ENCODE measurements around the gene C12orf75.
"Not testable (repeated sequence)": the region's sequence is repeated elsewhere in the genome, so short reads cannot be mapped to it uniquely, and the experiment has no call there.

C12orf75 gene

DNA sequence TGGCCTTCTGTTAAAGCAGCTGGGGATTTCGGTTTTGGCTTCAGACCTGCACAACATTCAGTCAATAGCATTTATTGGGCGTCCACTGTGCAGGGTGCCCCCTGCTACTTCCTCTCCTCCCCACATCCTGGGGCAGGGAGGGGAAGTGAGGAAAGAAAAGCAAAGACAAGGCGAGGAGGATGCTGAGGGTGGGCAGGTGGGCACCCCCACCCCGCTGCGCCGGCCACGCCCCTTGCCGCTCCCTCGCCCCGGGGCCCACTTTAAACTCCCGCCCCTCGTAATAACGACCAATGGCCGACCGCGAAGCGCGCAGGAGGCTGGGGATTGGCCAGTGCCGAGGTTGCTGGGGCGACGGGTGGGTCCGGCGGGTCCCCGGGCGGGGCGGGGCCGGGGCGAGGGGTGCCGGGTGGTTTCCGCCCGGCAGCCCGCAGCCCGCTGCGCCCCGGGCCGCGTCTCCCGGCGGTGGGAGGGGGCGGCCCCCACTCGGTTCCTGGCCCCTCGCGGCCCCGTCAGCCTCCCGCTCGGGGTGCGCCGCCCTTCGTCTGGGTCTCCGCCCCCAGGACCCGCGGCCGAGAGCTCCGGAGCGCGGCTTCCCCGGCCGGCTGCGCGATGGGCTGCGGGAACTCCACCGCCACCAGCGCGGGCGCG is at the start of gene C12orf75:
Gene C12orf75 (plus strand): TSS at position 409 of the 648 bp plus-strand sequence. CDS start 201 bp downstream, at position 610.
- peak; percentile 66 for DNase-seq (ENCODE audit: low read depth)

DNA sequence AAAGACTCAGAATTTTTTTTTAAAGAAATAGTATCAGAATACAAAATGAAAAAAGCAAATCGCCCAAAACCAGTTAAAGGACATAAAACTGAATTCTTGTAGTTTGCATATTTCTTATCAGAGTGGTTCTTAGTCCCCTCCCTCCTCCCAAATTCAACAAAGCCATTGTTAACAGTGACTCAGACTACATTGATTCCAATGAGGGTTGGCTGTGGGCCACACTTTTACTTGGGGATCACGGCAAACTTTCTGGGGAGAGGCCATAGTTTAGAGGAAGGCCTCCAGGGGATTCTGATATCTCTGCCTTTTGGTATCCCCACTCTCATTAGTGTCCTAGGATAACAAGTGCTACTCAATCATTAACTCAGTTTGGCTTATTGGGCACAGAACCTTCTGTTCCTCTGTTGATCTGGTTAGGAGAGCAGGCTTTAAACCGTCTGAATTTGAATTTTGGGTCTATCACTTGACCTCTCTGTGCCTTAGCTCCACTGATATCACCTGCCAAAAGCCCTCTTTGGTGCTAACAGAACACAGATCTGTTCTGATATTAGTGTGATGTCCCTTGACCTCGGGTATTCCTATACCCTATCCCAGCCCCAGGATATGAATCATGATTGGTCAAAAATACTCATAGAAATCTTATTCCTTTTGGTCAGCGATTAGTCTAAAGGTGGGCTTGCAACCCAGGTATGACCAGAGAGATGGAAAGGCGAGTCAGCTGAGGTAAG is 49.4 kb upstream of the C12orf75 start:
- DNase-seq (ENCODE audit: low read depth), result no peak

DNA sequence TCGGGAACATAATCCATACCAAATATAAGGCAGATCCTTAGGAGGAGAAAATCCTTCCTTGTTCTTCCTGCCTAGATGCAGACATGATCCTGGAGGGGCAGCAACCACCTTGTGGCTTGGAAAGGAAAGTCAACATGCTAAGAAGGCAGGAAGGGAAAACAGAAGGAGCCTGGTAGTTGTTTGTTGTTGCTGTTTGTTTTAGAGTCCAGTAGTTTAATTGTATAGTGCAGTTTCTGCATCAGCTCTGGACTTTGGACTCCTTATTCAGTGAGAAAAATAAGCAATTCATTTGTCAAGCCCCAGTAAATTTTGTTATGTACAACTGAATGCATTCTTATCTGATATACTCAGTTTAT is 48.8 kb upstream of the C12orf75 start:
- no peak for DNase-seq (ENCODE audit: low read depth)

DNA sequence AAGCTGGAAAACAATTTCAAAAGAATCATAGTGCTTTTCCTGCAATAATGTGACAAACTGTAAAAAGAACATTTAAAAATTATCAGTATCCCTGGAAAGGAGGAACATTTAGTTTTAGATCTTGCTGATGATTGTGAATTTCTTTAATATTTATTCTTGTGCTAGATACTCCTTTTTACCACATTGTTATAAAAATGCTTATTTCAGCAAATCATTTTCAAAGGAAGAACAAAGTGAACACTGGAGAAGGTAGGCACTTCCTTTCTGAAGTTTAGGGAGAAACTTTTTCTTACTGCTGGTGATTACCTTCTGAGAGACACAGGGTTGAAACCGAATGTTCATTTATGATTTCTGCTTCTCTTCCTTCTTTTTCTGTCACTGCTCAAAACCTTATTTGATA is 45.1 kb upstream of the C12orf75 start:
- no peak for DNase-seq (ENCODE audit: low read depth)

DNA sequence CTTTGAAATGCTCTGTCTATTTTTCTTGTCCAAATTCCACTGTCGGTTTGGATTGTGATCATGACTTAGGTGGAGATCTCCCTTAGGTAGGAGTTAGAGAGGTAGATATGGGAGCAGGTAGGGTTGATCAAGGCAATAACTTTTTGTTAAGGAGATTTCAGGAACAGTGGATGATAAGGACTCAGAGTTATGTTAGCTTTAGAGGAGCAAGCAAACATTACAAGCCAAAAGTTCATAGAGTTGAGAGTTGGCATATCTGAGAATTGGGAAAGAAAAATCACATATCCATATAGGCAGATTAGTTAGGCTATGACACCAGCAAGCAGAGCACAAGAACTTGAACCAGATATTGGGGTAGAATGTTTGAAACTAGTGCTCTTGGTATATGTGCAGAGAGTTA is 43.1 kb upstream of the C12orf75 start:
- no peak for DNase-seq (ENCODE audit: low read depth)

DNA sequence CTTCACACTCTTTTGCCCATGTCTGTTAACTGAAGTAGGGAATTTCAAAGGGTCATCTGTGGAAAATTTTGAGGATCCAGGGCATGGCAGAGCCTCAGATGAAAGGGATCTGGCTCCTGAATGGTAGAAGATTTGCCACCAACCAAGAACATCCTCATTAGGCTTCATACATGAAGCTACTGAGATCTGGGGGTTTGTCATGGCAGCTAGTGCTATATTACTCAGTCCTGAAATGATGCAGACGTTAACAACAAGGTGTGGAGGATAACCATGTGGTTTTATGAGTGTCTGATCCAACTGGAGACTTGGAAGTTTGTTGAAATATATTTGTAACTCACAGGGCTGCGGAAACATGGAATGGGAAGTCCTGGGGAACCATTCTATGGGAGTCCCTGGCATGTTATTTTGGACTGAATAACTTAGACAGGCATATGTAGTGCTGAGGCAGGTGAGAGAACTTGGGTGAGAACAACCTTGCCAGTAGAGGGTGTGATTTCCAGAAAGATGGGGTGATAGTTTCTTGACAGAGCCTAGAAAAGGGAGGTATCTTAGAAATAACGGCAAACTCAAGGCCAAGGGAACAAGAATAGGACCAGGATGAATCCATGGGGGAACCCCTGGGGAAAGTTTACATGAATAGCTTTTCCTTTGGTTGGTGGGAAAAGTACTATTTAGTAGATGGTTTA is 42.0 kb upstream of the C12orf75 start:
- DNase-seq (ENCODE audit: low read depth), result no peak

DNA sequence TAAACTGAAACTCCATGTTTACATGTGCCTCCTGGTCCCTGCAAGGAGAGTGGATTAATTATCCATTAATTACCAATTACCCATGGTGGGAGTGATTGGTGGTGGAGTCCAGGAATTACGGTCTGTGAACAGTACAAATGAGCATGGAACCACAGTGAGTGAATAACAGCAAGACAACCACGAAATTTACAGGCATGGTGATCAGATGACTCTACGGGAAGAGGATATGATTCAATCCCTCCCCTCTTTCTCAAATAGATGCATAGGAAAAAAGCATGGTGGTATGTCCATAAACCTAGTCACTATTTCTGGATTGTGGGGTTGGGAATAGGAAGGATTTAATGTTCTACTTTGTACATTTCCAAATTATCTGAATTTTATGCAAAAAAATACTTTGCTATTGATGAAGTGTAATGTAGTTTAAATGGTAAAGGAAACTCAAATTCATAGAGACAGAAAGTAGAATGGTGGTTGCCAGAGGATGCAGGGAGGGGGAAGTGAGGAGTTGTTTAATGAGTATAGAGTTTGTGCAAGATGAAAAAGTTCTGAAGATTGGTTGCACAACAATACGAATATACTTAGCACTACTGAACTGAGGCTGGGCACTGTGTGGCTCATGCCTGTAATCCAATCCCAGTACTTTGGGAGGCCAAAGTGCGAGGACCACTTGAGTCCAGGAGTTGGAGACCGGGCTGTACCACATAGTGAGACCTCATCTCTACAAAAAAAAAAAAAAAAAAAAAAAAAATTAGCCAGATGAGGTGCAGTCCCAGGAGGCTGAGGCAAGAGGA is 41.2 kb upstream of the C12orf75 start:
- DNase-seq (ENCODE audit: low read depth), result no peak

DNA sequence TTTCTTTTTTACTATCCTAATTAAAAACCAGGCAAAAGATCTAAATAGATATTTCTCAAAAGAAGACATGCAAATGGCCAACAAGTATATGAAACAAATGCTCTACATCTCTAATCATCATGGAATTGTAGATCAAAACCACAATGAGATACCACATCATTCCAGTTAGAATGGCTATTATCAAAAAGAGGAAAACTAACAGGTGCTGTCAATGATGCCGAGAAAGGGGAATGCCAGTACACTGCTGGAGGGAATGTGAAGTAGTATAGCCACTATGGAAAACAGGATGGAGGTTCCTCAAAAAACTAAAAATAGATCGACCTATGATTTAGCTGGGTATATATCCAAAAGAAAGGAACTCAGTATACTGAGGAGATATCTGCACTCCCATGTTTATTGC is 39.0 kb upstream of the C12orf75 start:
- no peak for DNase-seq (ENCODE audit: low read depth)

DNA sequence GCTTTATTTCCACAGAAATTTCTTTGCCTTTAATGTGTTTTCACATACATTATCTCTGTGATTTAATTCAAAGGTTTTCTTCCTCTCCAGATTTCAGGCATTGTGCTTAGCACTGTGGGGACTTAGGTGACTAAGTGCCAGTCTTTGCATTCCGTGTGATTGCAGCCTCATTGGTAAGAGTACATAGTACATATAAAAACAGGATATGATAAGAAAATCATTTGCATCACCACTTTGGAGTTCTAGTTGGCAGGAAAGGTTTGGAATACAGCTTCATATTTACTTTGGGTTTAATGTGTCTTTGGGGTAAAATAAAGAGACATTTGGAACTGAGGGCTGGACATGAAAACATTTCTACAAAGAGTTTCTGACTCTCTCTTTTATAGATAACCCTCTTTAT is 37.8 kb upstream of the C12orf75 start:
- no peak for DNase-seq (ENCODE audit: low read depth)

DNA sequence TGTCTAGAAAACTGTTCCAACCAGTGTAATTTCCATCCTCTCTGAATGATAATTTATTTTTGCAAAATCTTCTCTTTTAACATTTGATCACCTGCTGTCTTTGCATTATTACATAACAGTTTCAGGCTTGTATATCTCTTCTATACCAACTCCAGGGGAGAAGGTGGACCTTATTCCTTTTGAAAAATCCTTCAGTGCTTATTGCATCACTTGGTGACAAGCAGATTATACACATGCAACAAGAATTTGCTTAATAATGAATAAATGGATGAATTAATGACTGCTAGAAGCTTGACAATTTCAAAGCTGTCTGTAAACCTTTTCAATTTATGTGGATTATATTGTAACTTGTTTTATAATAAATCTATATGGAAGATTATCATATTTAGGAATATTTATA is 37.3 kb upstream of the C12orf75 start:
- DNase-seq (ENCODE audit: low read depth), result no peak

DNA sequence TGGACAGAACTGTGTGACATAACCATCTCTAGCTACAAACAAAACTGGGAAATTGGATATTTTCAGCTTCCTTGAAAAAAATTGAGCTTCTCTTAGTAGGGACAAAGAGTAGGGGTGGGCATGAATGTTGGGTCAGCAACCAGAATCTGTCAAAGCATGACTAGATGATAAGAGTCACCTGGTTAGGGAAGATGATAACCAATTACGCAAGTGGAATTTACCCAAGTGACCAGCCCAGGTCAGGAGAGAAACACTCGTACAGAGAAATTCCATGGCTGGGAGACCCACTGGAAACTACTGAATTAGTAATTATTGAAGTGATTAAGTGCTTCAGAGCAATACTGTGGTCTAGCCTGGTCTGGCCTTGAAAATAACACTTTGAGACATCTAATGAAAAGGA is 36.3 kb upstream of the C12orf75 start:
- DNase-seq (ENCODE audit: low read depth), result no peak

DNA sequence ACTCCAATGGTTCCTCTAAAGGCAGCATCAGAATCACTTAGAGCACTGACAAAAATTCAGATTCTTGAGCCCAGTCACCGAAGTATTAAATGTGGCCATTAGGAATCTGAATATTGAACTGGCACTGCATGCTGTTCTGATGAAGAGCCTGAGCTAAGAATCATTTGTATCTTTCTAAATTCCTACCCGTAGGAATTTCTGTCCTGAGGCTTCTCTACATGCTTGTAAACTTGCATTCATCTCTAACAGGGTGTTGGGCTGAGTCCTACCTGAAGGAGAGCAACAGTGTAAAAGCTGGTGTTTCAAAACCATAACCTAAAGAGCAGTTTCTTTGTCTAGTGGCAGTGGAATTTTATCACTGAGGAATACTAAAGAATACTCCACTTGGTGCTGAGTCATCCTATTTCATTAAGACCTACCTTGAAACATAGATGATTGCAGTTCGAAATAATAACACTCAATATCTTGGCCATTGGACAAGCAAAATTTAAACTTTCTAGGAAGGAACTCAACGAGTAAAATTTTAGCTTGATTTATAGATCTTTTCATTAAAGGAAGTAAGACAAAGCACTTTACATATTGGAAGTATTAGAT is 35.5 kb upstream of the C12orf75 start:
- no peak for DNase-seq (ENCODE audit: low read depth)

DNA sequence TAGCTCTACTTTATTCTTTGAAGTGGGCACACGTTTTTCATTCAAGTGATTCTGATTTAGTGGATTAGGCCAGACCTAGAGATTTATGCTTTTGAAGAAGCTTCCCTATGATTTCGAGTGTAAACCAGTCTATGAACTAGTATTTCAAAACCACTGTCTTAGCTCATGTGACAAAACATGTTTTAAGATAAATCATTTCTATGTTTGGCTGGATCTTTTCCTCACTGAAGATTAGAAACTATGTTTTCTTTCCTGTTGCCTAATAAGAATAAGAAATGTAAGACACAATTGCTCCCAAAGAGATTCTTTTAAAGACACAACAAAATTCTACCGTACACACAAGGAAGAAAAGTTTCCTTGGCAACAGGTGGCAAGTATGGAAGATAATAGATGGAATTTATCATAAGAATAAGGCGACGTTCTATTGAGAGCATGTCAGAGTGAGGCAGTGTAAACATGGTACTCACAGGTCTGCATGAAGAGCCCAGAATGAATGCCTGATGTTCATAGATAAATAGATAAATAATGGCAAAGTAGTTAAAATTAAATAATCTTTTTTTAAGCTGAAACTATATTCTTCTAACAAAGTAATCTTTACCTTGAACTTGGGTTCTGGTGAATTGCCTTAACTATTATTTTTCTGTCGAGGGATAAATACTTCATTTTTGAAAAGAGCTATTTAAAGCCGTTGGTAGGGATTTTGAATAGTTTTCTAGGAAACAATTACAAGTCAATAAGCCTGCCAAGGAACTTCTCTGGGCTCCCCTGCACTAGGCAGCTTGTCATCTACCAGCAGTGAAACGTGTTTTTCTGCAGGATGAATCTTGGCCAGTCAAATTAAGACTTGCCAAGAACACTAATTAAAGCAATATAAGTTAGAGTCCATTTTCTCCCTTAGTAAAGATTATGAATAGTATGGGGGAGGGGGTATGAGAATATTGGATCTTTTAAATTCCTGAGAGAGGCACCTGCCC is 34.1 kb upstream of the C12orf75 start:
- no peak for DNase-seq (ENCODE audit: low read depth)

DNA sequence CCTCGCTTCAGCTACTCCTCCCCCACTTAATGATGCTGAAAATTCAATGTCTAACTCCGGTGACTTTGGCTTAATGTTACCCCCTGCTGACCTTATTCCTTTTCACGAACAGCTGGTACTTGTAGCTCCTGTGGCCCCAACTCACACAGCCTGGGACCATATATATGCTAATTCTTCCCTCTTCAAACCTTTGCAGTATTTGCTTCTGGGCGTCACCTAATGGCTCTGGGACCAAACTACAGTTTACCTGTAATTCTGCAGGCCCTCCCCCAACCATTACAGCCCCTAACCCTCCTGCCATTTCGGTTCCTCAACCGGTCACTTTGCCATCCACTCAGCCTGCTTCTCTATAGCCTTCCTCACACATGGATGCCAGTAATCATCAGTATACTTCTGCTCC is 29.6 kb upstream of the C12orf75 start:
- DNase-seq (ENCODE audit: low read depth), result no peak

DNA sequence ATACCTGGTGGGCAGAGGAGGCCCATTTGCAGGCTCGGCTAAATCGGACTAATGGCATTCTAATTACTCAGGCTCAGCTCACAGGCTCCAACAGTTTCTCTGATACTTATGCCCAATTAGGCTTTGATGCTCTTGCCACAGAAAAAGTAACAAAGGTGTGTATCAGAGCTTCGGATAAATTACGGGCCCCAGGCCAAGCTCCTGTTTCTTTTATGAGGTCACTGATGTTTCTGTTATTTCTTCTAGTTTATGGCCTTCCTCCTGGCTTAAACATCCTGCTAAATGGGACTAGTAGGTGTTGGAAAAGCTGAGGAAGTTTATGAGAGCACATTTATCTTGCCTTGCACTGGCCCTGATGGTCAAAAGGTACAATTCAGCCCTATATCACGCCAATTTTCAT is 28.8 kb upstream of the C12orf75 start:
- DNase-seq (ENCODE audit: low read depth), result no peak

DNA sequence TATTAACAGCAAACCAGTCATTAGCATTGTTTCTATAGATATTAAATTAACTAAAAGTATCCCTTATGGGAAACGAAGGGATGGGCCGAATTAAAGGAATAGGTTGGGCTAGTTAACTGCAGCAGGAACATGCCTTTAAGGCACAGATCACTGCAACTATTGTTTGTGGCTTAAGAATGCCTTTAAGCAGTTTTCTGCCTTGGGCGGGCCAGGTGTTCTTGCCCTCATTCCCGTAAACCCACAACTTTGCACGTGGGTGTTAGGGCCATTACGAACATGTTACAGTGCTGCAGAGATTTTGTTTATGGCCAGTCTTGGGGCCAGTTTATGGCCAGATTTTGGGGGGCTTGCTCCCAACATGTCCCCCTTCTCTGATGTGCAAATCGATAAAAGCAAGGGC is 27.5 kb upstream of the C12orf75 start:
- DNase-seq (ENCODE audit: low read depth), result not testable (repeated sequence)

DNA sequence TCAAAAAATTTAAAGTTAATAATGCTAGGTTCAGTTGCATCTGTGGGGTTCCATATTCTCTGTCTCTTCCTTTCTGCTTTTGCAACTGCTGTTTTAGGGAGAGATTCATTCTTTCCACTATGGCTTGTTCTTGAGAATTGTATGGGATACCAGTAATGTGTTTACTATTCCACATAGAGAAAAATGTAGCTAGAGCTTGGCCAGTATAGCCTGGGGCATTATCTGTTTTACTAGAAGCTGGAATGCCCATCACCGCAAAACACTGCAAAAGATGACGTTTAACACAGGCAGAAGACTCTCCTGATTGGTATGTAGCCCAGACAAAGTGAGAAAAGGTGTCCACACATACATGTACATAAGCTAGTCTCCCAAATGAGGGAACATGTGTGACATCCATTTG is 25.9 kb upstream of the C12orf75 start:
- DNase-seq (ENCODE audit: low read depth), result not testable (repeated sequence)

DNA sequence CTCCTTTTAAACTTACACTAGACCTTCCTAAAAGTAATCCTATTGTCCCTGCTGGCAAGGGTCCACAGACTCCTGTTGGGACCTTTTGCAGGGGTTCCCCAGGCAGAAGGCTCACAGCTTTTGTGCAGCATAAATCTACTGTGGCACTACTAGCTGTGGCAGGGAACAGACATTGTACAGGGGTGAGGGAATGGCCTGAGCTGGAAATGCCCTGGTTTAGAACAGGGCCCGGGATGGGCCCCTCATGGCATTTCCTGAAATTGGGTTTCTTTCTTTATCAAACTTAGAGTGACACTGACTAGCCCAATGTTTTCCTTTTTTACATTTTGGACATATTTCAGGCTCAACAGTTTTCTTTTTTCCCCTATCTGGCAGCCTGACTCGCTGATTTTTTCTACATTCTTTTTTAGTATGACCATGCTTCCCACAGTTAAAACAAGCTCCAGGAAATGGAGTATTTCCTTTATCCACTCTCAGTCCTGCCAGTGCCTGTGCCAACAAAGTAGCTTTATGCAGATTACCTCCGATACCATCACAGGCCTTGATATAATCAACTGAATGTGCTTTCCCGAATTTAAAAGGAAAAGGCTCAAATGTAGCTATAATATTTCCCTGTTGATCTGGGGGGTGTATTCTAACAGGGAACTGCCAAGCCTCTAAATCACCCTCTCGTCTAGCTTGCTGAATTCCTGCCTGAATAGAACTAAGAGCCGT is 22.7 kb upstream of the C12orf75 start:
- DNase-seq (ENCODE audit: low read depth), result not testable (repeated sequence)

DNA sequence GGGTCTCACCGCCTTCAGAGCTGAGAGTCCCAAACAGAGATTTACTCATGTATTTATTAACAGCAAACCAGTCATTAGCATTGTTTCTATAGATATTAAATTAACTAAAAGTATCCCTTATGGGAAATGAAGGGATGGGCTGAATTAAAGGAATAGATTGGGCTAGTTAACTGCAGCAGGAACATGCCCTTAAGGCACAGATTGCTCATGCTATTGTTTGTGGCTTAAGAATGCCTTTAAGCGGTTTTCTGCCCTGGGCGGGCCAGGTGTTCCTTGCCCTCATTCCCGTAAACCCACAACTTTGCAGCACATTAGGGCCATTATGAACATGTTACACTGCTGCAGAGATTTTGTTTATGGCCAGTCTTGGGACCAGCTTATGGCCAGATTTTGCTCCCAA is 21.7 kb upstream of the C12orf75 start:
- DNase-seq (ENCODE audit: low read depth), result not testable (repeated sequence)

DNA sequence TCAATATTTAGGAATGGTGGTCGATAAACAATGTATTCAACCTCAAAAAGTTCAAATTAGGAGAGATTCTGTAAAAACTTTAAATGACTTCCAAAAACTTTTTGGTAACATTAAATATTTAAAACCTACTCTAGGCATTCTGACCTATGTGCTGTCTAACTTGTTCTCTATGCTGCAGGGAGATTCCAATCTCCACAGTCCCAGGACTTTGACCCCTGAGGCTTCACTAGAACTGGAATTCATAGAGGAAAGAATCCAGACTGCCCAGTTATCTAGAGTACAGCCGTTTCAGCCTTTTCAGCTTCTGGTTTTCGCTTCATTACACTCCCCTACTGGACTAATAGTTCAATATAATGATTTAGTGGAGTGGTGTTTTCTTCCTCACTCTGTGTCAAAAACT is 21.1 kb upstream of the C12orf75 start:
- DNase-seq (ENCODE audit: low read depth), result not testable (repeated sequence)

Data from stimulated activated CD8-positive, alpha-beta memory T cell treated with anti-CD3 and anti-CD28 coated beads, Interleukin-15, amount 100 ng/mL, for 1 hour (primary cell).